22Rv1 (cell line): ENCODE data around the gene MAP4K1.

Source experiments
- CTCF ChIP-seq: fragments of 450-650 bp; IDR thresholded peaks from 2 replicates; pipeline ENCODE4 v1.5.1; 2017; ENCODE audit warnings: mild to moderate bottlenecking
- ZFX ChIP-seq: fragments of 450-650 bp; IDR thresholded peaks from 2 replicates; pipeline ENCODE4 v1.6.1; 2017; ENCODE audit warnings: antibody characterized with exemption, borderline replicate concordance

- TF ChIP-seq CTCF (no peak), ZFX (no peak)
Measured at GRCh38 chr19:38561658-38562057, 56.1 kb downstream of the MAP4K1 start.
